ENCODE measurements around the gene ARHGEF35.
"Not testable (repeated sequence)": the region's sequence is repeated elsewhere in the genome, so short reads cannot be mapped to it uniquely, and the experiment has no call there.

Gene ARHGEF35

GRCh38 chr7:144195212-144195872, at the start of gene ARHGEF35:
TSS of gene ARHGEF35 (minus strand) at chr7:144195833. CDS start at chr7:144188383, 7,450 bp downstream.
- DNase-seq, result not testable (repeated sequence)

- not testable (repeated sequence) for DNase-seq
Measured at GRCh38 chr7:144245372-144245771, 49.7 kb upstream of the ARHGEF35 start.

GRCh38 chr7:144239365-144239764, 43.7 kb upstream of the ARHGEF35 start, which contains the start of gene OR2A42:
TSS of gene OR2A42 (minus strand) at chr7:144239605. CDS start at chr7:144232843, 6,762 bp downstream.
- not testable (repeated sequence) for DNase-seq

- not testable (repeated sequence) for DNase-seq
Measured at GRCh38 chr7:144238530-144239082, 43.0 kb upstream of the ARHGEF35 start.

- not testable (repeated sequence) for DNase-seq
Measured at GRCh38 chr7:144233039-144233438, 37.4 kb upstream of the ARHGEF35 start.

GRCh38 chr7:144231027-144231426, 35.4 kb upstream of the ARHGEF35 start:
- DNase-seq, result not testable (repeated sequence)

GRCh38 chr7:144228810-144229209, 33.2 kb upstream of the ARHGEF35 start:
- not testable (repeated sequence) for DNase-seq

GRCh38 chr7:144226866-144227265, 31.2 kb upstream of the ARHGEF35 start:
- DNase-seq, result not testable (repeated sequence)

- not testable (repeated sequence) for DNase-seq
Measured at GRCh38 chr7:144223675-144224074, 28.0 kb upstream of the ARHGEF35 start.

GRCh38 chr7:144220531-144220930, 24.9 kb upstream of the ARHGEF35 start:
- not testable (repeated sequence) for DNase-seq

- not testable (repeated sequence) for DNase-seq
Measured at GRCh38 chr7:144219149-144219548, 23.5 kb upstream of the ARHGEF35 start.

GRCh38 chr7:144218581-144218980, 22.9 kb upstream of the ARHGEF35 start:
- DNase-seq, result not testable (repeated sequence)

GRCh38 chr7:144217200-144217599, 21.6 kb upstream of the ARHGEF35 start:
- DNase-seq, result not testable (repeated sequence)

GRCh38 chr7:144205306-144205705, 9.7 kb upstream of the ARHGEF35 start:
- DNase-seq, result not testable (repeated sequence)

GRCh38 chr7:144203086-144203485, 7.5 kb upstream of the ARHGEF35 start:
- DNase-seq, result not testable (repeated sequence)

- DNase-seq, result not testable (repeated sequence)
Measured at GRCh38 chr7:144201978-144202377, 6.3 kb upstream of the ARHGEF35 start.

- not testable (repeated sequence) for DNase-seq
Measured at GRCh38 chr7:144198934-144199333, 3.3 kb upstream of the ARHGEF35 start.

- DNase-seq, result not testable (repeated sequence)
Measured at GRCh38 chr7:144194453-144194852, 1.2 kb downstream of the ARHGEF35 start.

- not testable (repeated sequence) for DNase-seq
Measured at GRCh38 chr7:144193782-144194181, 1.9 kb downstream of the ARHGEF35 start.

GRCh38 chr7:144188578-144189171, 7.0 kb downstream of the ARHGEF35 start:
- not testable (repeated sequence) for DNase-seq

GRCh38 chr7:144187848-144188247, 7.8 kb downstream of the ARHGEF35 start:
- not testable (repeated sequence) for DNase-seq

- DNase-seq, result not testable (repeated sequence)
Measured at GRCh38 chr7:144183166-144183565, 12.5 kb downstream of the ARHGEF35 start, which contains the start of gene CTAGE4. TSS of gene CTAGE4 (plus strand) at chr7:144183466. CDS start at chr7:144183504, 38 bp downstream.

- DNase-seq, result not testable (repeated sequence)
Measured at GRCh38 chr7:144179165-144179479, 16.5 kb downstream of the ARHGEF35 start.
